D721Med (cell line): ENCODE results near the gene PHLPP1.

Source experiments
- DNase-seq: peaks from one replicate; pipeline ENCODE4 v3.0.0; 2011; ENCODE audit warnings: low spot score; ENCODE audit not compliant: insufficient read length
- FAIRE-seq: peaks from 2 replicates; lab custom pipeline; 2011; peaks lifted over from hg19 to GRCh38; lab: Jason Lieb, UNC
- TF ChIP-seq, protein P1 (sequence below): IDR thresholded peaks from 2 replicates; pipeline ENCODE4 v1.5.1; 2012; ENCODE audit warnings: mild to moderate bottlenecking, control low read depth; ENCODE audit not compliant: insufficient read depth; ENCODE audit errors: missing control alignments

The PHLPP1 gene

DNA sequence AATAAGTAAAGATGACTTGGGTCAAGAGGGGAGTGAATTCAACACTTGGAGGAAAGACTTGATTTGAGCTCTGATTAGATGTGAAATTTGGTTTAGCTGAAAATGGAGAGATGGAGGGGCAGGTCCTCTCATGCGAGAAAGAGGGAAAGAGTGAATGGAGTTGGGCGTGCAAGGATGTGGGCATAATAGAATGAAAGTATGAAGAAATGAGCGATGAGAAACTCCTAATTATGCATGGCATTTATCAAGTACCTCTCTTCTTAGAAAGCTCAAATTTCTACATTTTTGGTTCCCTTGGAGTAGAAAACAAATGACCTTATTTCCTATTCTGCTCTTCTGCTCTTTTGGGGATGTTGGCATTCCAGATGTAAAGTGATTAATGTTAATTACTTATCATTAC is 161.5 kb downstream of the PHLPP1 start:
- TF ChIP-seq, protein P1, sequence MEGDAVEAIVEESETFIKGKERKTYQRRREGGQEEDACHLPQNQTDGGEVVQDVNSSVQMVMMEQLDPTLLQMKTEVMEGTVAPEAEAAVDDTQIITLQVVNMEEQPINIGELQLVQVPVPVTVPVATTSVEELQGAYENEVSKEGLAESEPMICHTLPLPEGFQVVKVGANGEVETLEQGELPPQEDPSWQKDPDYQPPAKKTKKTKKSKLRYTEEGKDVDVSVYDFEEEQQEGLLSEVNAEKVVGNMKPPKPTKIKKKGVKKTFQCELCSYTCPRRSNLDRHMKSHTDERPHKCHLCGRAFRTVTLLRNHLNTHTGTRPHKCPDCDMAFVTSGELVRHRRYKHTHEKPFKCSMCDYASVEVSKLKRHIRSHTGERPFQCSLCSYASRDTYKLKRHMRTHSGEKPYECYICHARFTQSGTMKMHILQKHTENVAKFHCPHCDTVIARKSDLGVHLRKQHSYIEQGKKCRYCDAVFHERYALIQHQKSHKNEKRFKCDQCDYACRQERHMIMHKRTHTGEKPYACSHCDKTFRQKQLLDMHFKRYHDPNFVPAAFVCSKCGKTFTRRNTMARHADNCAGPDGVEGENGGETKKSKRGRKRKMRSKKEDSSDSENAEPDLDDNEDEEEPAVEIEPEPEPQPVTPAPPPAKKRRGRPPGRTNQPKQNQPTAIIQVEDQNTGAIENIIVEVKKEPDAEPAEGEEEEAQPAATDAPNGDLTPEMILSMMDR, result no peak
- FAIRE-seq, result no peak
- DNase-seq, result no peak

DNA sequence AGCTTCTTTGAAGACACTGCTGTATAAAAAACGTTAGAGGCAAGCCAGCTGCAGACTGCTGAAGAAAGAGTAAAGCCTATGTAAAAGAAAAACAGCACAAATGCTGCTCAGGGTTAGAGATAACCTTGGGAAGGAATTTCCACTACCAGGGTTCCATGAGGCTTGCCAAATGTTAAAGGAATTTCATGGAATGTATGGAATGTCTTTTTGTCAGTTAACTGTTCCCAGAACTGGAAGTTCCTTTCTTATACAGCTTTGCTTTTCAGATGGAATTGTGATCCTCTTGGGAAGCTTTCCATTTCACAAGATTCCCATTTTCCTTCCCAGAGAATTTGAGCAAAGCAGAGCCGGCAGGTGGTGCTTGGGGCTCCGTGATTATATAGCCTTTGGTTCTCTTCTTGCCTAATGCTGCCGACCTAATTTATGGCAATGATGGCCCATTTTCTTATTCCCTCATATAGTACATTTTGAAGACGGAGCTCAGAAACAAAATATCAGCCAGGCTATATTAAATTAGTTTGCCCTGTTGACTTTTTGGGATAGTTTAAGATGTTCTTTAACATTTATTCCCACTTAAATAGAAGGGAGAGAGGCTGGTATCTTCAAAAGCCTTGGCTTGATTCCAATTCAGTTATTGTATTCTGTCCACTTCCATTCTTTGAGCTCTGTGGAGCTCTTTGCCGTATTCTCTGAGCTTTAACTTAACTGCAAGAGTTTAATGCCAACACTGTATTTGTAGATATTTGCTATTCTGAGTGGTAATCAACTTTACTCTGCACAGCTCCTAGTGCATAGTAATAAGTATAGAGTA is 162.3 kb downstream of the PHLPP1 start:
- no peak for FAIRE-seq
- no peak for DNase-seq
- TF ChIP-seq, protein P1, result no peak

DNA sequence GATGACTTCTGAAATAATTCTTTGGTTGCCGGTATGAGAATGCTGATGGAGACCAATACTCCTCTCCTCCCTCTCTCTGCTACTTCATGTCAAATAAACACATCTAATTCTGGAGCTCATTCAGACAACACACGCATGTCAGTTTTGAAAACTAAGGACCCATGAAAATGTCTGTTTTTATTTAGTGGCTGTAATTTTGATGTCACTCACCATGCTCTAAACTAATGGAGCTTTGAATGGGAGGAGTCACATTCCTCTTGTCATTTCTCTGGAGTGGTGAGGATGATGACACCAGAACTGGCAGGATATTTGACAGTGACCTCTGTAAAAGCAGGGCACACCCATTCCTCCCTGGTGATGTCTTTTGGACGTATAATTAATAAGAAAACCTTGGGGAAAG is 163.0 kb downstream of the PHLPP1 start:
- TF ChIP-seq, protein P1, result no peak
- no peak for DNase-seq
- no peak for FAIRE-seq

DNA sequence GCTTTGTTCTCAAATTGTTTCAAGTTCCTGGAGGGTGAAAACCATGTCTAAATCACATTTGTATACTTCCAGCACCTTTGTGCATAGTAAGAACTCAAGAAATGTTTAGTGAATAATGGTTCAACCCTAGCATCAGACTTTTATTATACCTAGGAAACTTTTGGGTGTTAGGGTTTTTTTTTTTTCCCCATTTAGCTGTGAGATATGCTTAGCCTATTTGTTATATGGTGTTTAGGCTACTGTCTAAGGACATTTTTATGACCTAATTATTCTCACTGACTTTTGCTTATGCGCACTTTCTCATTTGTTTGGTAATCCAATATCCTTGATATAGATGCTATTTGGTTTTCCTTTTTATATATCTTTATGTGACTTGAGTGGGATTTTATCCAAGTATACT is 164.7 kb downstream of the PHLPP1 start:
- FAIRE-seq (peak; percentile 99), DNase-seq (no peak)
- TF ChIP-seq, protein P1, result no peak

DNA sequence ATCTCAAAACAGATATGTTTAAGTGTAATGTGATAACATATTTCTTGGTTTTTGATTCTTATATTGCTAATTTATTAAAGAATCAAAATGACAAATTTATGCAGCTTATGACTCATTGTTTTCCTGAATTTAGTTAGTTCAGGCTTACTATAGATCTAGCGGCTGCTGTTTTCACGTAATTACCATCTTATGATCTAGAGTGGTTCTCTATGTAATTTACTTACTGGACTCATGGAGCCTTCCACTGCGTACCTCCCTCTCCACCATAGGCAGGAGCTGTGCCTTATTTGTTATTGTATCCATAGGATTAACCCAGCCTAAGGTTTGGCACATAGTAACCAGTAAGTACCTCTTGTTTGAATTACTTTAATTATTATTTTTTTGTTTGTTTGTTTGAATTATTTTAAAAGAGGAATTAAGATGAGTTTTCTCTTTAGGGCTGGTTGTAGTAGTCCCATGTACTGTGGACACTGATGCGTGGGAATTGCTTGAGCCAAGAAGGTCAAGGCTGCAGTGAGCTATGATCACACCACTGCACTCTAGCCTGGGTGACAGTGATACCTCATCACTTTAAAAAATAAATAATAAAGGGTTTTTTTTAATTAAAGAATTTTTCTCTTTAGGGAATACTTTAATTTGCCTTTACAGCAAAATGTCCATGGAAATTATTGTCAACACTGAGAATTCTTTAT is 165.5 kb downstream of the PHLPP1 start:
- FAIRE-seq (peak; percentile 11), DNase-seq (no peak)
- TF ChIP-seq, protein P1, result no peak

DNA sequence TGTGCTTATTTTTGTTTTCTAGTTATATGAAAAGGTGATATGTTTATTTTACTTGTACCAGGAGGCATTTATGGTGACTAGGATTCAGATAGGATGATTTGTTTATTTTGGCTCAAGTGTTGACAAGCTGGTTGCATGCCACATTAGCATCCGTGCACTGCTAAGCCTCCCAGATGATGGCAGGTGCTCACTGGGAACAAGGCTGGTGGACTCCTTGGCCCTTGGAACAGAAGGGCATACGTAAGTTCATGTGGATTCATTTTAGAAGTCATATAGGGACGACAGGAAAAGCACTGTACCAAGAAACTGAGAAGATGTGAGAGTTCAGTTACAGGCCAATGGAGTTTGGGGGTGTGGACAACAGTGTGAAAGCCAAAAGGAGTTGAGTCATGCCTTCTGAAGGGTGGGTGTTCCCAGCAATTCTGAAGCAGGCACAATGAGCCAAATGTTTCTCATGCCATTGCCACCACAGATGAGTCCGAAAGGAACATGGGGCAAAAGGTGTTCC is 166.2 kb downstream of the PHLPP1 start:
- TF ChIP-seq, protein P1, result no peak
- peak; percentile 92 for FAIRE-seq
- DNase-seq, result no peak
